H1 (cell line): ENCODE results near the gene WBP1L. TPM values are rescaled to one million over a fixed set of nuclear protein-coding genes. Genes with fewer than 3 reads are reported as not detected.

Experiments
- CTCF ChIA-PET: fragments of 300-600 bp; sonication (Branson Sonifier 250); formaldehyde crosslinking; loops from one replicate; lab custom pipeline; 2021; ENCODE audit not compliant: partially characterized antibody; lab: Charles Lee
- POLR2A ChIA-PET: fragments of 300-600 bp; sonication (Branson Sonifier 250); formaldehyde crosslinking; loops from one replicate; lab custom pipeline; 2021; ENCODE audit warnings: inconsistent platforms; ENCODE audit not compliant: partially characterized antibody; lab: Charles Lee
- DNase-seq, 2 experiments: peaks; one replicate each; pipeline versions ENCODE4 v3.0.0 to v3.0.0-alpha.2; 2010 to 2022; ENCODE audit warnings: low spot score in 2 of 2, low read depth in 1 of 2, mixed read lengths in 1 of 2
- FAIRE-seq: peaks from 2 replicates; lab custom pipeline; 2011; peaks lifted over from hg19 to GRCh38; lab: Jason Lieb, UNC
- H2AFZ ChIP-seq: 2 replicates; pipeline ENCODE4 v1.8.1; 2012; ENCODE audit warnings: low read length, inconsistent platforms
- H2AK5ac ChIP-seq: 2 replicates; pipeline ENCODE4 v1.6.1; 2013; ENCODE audit warnings: low read depth, low read length
- H2BK120ac ChIP-seq: replicated peaks from 2 replicates; pipeline ENCODE3; 2013; ENCODE audit warnings: low read depth, low read length, inconsistent platforms
- H2BK12ac ChIP-seq: 2 replicates; pipeline ENCODE4 v1.6.1; 2013; ENCODE audit warnings: low read depth, low read length
- H2BK15ac ChIP-seq: 2 replicates; pipeline ENCODE4 v1.6.1; 2013; ENCODE audit warnings: low read length
- H2BK20ac ChIP-seq: 2 replicates; pipeline ENCODE4 v1.6.1; 2013; ENCODE audit warnings: low read length
- H2BK5ac ChIP-seq: 2 replicates; pipeline ENCODE4 v1.6.1; 2013; ENCODE audit warnings: low read depth, low read length
- H3K14ac ChIP-seq: 2 replicates; pipeline ENCODE4 v1.6.1; 2013; ENCODE audit warnings: inconsistent platforms; ENCODE audit not compliant: insufficient read length
- H3K18ac ChIP-seq: 2 replicates; pipeline ENCODE4 v1.6.1; 2013; ENCODE audit warnings: low read length; ENCODE audit errors: extremely low read depth
- H3K23ac ChIP-seq: 2 replicates; pipeline ENCODE4 v1.6.1; 2013; ENCODE audit warnings: inconsistent platforms; ENCODE audit not compliant: insufficient read length
- H3K23me2 ChIP-seq: 2 replicates; pipeline ENCODE4 v1.6.1; 2013; ENCODE audit warnings: low read depth, low read length
- H3K27ac ChIP-seq: 2 replicates; pipeline ENCODE4 v1.6.1; 2011; ENCODE audit warnings: low read depth, low read length, inconsistent platforms
- H3K27me3 ChIP-seq, 4 experiments: replicated peaks in 1 of 4; 1 replicate in 1 of 4; 2 replicates in 3 of 4; pipeline versions ENCODE4 v1.6.1 to v1.8.1; 2011 to 2013; ENCODE audit warnings: low read length in 3 of 4, mild to moderate bottlenecking in 3 of 4, inconsistent platforms in 2 of 4, mixed read lengths in 2 of 4, moderate library complexity in 1 of 4; ENCODE audit not compliant: control insufficient read depth in 3 of 4, insufficient read depth in 3 of 4; ENCODE audit errors: extremely low read depth in 1 of 4
- H3K36me3 ChIP-seq, 4 experiments: 2 replicates each; pipeline versions ENCODE4 v1.6.1 to v1.8.1; 2011 to 2013; ENCODE audit warnings: mild to moderate bottlenecking in 4 of 4, low read length in 3 of 4, moderate library complexity in 2 of 4, control low read depth in 1 of 4, inconsistent platforms in 1 of 4; ENCODE audit not compliant: insufficient read depth in 4 of 4, control insufficient read depth in 2 of 4
- H3K4ac ChIP-seq: replicated peaks from 2 replicates; pipeline ENCODE3; 2013; ENCODE audit warnings: low read length, low read depth, mixed read lengths, inconsistent platforms; ENCODE audit not compliant: insufficient read length
- H3K4me1 ChIP-seq, 4 experiments: replicated peaks in 1 of 4; 1 replicate in 1 of 4; 2 replicates in 3 of 4; pipeline versions ENCODE4 v1.6.1 to v1.8.1; 2011 to 2013; ENCODE audit warnings: low read length in 3 of 4, inconsistent platforms in 2 of 4, mixed read lengths in 1 of 4; ENCODE audit not compliant: insufficient read depth in 4 of 4, control insufficient read depth in 3 of 4
- H3K4me2 ChIP-seq, 2 experiments: 2 replicates each; pipeline versions ENCODE4 v1.6.1 to v1.8.1; 2011 to 2013; ENCODE audit warnings: low read depth in 2 of 2, low read length in 2 of 2, control low read depth in 1 of 2, inconsistent platforms in 1 of 2, mild to moderate bottlenecking in 1 of 2; ENCODE audit not compliant: insufficient read depth in 1 of 2
- H3K4me3 ChIP-seq, 4 experiments: fragments of 200-600, 300-600 bp in 1 of 4; sonication (generic), shearing (Covaris generic), sonication (Bioruptor Twin) in 1 of 4; 2 replicates each; pipeline versions ENCODE4 v1.5.1 to v1.8.1; 2011 to 2016; ENCODE audit warnings: low read length in 4 of 4, low read depth in 3 of 4, control low read depth in 2 of 4, inconsistent platforms in 2 of 4, mild to moderate bottlenecking in 2 of 4, mixed read lengths in 1 of 4, moderate library complexity in 1 of 4; ENCODE audit not compliant: insufficient read depth in 2 of 4; ENCODE audit errors: extremely low read depth in 1 of 4
- H3K56ac ChIP-seq: replicated peaks from 2 replicates; pipeline ENCODE3; 2013; ENCODE audit warnings: low read depth, mild to moderate bottlenecking, mixed read lengths, low read length, inconsistent platforms; ENCODE audit not compliant: insufficient read length
- H3K79me1 ChIP-seq: 2 replicates; pipeline ENCODE4 v1.6.1; 2013; ENCODE audit warnings: low read depth, low read length, control low read depth
- H3K79me2 ChIP-seq, 2 experiments: 2 replicates each; pipeline versions ENCODE4 v1.6.1 to v1.8.1; 2012 to 2013; ENCODE audit warnings: low read length in 2 of 2, mild to moderate bottlenecking in 2 of 2, inconsistent platforms in 1 of 2; ENCODE audit not compliant: insufficient read depth in 2 of 2, control insufficient read depth in 1 of 2
- H3K9ac ChIP-seq, 4 experiments: replicated peaks in 1 of 4; 1 replicate in 1 of 4; 2 replicates in 3 of 4; pipeline versions ENCODE4 v1.6.1 to v1.8.1; 2011 to 2013; ENCODE audit warnings: low read depth in 3 of 4, low read length in 3 of 4, control low read depth in 2 of 4, mild to moderate bottlenecking in 2 of 4, moderate library complexity in 2 of 4, inconsistent platforms in 1 of 4; ENCODE audit errors: extremely low read depth in 1 of 4
- H3K9me3 ChIP-seq, 2 experiments: 2 replicates each; pipeline versions ENCODE4 v1.6.1 to v1.8.1; 2012 to 2013; ENCODE audit warnings: mild to moderate bottlenecking in 2 of 2, moderate library complexity in 2 of 2, control low read depth in 1 of 2, inconsistent platforms in 1 of 2, low read depth in 1 of 2, low read length in 1 of 2, mixed read lengths in 1 of 2; ENCODE audit not compliant: insufficient read depth in 2 of 2
- H4K20me1 ChIP-seq, 2 experiments: replicated peaks in 1 of 2; 2 replicates each; pipeline versions ENCODE3 to v1.8.1; 2011 to 2013; ENCODE audit warnings: inconsistent platforms in 2 of 2, low read length in 2 of 2, mild to moderate bottlenecking in 1 of 2; ENCODE audit not compliant: insufficient read depth in 2 of 2, control insufficient read depth in 1 of 2
- H4K5ac ChIP-seq: 2 replicates; pipeline ENCODE4 v1.6.1; 2013; ENCODE audit warnings: low read length, low read depth, mixed read lengths, inconsistent platforms; ENCODE audit not compliant: insufficient read length
- H4K8ac ChIP-seq: 2 replicates; pipeline ENCODE4 v1.8.0; 2013; ENCODE audit warnings: mild to moderate bottlenecking, moderate library complexity, low read length, inconsistent platforms; ENCODE audit not compliant: insufficient read depth; ENCODE audit errors: extremely low read depth
- H4K91ac ChIP-seq: replicated peaks from 2 replicates; pipeline ENCODE3; 2013; ENCODE audit warnings: low read length, mixed read lengths, inconsistent platforms; ENCODE audit not compliant: insufficient read length
- BACH1 ChIP-seq: IDR thresholded peaks from 2 replicates; pipeline ENCODE4 v1.6.1; 2012; ENCODE audit warnings: low read length, improper control_type of control experiment
- CBX8 ChIP-seq: fragments of 300-800, 300-1000 bp; sonication (generic); IDR thresholded peaks from 2 replicates; pipeline ENCODE4 v1.7.1; 2016; ENCODE audit warnings: low read depth, low read length, borderline replicate concordance
- GABPA ChIP-seq: IDR thresholded peaks from 2 replicates; pipeline ENCODE4 v1.6.1; 2011; ENCODE audit warnings: mild to moderate bottlenecking, low read length, moderate library complexity, borderline replicate concordance; ENCODE audit not compliant: insufficient read depth
- HDAC2 ChIP-seq, 2 experiments: fragments of 300-600 bp in 1 of 2; sonication (generic) in 1 of 2; IDR thresholded peaks; 2 replicates each; pipeline ENCODE4 v1.6.1; 2011 to 2012; ENCODE audit warnings: low read depth in 2 of 2, low read length in 2 of 2, mild to moderate bottlenecking in 2 of 2, moderate library complexity in 2 of 2, borderline replicate concordance in 1 of 2, inconsistent platforms in 1 of 2
- HDAC6 ChIP-seq: IDR thresholded peaks from one replicate; pipeline ENCODE4 v1.7.1; 2012; ENCODE audit warnings: low read depth, mild to moderate bottlenecking, inconsistent platforms, low read length, moderate library complexity
- MAFK ChIP-seq: IDR thresholded peaks from 2 replicates; pipeline ENCODE4 v1.6.1; 2012; ENCODE audit warnings: low read depth, mild to moderate bottlenecking, improper control_type of control experiment, low read length
- RNF2 ChIP-seq: fragments of 200-900, 300-1000 bp; sonication (generic); IDR thresholded peaks from 2 replicates; pipeline ENCODE4 v1.7.1; 2016; ENCODE audit warnings: borderline replicate concordance, low read depth, mild to moderate bottlenecking, antibody characterized with exemption, low read length; ENCODE audit not compliant: poor library complexity, severe bottlenecking; ENCODE audit errors: missing control alignments
- SIX5 ChIP-seq: IDR thresholded peaks from 2 replicates; pipeline ENCODE4 v1.6.1; 2011; ENCODE audit warnings: mild to moderate bottlenecking, low read depth, low read length
- YY1 ChIP-seq: IDR thresholded peaks from 2 replicates; pipeline ENCODE4 v1.6.1; 2011; ENCODE audit warnings: low read depth, mild to moderate bottlenecking, low read length
- WGBS, 2 experiments: shearing (Covaris generic) in 1 of 2; methylation state at CpG; one replicate each; pipeline versions ENCODE4 v1.1.6 to v1.1.7; 2013 to 2015; ENCODE audit warnings: low lambda C conversion rate in 2 of 2, mixed read lengths in 2 of 2, inconsistent platforms in 1 of 2, low coverage in 1 of 2, missing lambda C conversion rate in 1 of 2; ENCODE audit not compliant: insufficient replicate concordance in 2 of 2, insufficient coverage in 1 of 2, insufficient read length in 1 of 2; ENCODE audit errors: extremely low coverage in 1 of 2, missing lambda C conversion rate in 1 of 2; 5-methylcytosine and 5-hydroxymethylcytosine counted together
- polyA plus RNA-seq, 7 experiments: library from polyadenylated mRNA; depleted of rRNA in 3 of 7; stranded (reverse) in 5 of 7; unstranded in 2 of 7; fragments of >200 nt in 5 of 7; fragments of 200-250 nt in 2 of 7; gene quantifications; 1 replicate in 5 of 7; 2 replicates in 1 of 7; 4 replicates in 1 of 7; pipeline versions ENCODE4 v1.2.1 to v1.2.3, GENCODE V29; 2011 to 2013; ENCODE audit warnings: missing spikeins in 2 of 7, mixed read lengths in 2 of 7
- total RNA-seq: library from RNA; stranded (reverse); fragmentation: NEBNext Ultra II Directional; extraction: Animal tissue kit (Norgen Biotek cat#: 25700); gene quantifications from 2 replicates; pipeline ENCODE4 v1.2.1, GENCODE V29; 2021
- TF ChIP-seq, protein P1 (sequence below): IDR thresholded peaks from 2 replicates; pipeline ENCODE4 v1.6.1; 2012; ENCODE audit warnings: inconsistent platforms

WBP1L gene
- total and polyA plus RNA-seq, 2 of the 8 experiments (the other 6 are each of a cell fraction or from before 2014, with no cell fraction given), result 26.6 to 29.9 TPM

DNA sequence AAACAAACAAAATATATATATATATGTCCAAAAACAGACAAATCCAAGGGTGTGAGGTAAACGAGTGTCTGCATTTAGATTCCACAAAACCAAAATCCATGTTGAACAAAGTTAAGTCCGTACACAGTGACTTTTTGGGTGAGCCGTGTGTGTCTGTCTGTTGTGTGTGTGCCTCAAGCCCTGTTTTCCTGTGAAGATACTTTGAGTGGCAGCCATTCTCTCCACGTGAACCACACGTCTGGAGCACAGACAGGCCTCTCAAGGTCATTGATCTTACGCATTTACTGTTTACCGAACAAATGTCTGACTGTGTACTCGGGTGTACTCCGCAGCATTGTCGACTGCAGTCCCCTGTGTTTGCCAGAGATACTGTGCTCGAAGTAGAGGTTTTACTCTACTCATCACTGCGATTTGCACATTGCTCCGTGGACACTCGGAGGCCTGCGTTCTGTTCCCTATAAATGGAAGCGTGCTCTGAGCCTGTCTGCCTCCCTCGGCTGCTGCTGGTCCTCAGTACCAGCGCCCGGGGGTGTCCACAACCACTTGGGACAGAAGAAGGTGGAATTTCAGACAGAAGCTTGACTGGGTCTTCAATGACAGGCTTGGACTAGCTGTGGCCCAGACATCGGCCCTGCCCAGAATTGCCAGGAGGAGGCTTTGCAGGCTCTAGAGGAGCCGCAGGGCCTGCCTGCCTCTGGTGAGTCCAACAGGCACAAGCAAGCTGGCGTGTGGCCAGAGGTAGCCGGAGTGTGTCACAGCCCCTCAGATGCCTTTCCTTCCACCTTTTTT lies 71.3 kb downstream of the WBP1L start:
- no peak overlapping the region for H3K23ac ChIP-seq
- no peak overlapping the region for H2AK5ac ChIP-seq
- H3K4me3 ChIP-seq, result no peak overlapping the region
- H3K4ac ChIP-seq, result no peak overlapping the region
- no peak overlapping the region for H3K4me2 ChIP-seq
- peaks cover 0 to 7% (median 2%) of the 10 kb centered on the region in 4 experiments; a peak in 2 of 8 replicates for H3K36me3 ChIP-seq
- H4K20me1 ChIP-seq, result no peaks in the 10 kb centered on the region
- no peaks in the 10 kb centered on the region for H3K27me3 ChIP-seq
- H3K27ac ChIP-seq, result no peak overlapping the region
- no peak overlapping the region; the same call in 1 of the 2 replicates for H3K18ac ChIP-seq
- no peak overlapping the region for H3K56ac ChIP-seq
- H2BK20ac ChIP-seq, result no peak overlapping the region
- WGBS, 2 experiments, result 92% methylated on average over 23 of the region's 23 CpGs; no CpG with 5 or more reads in 1 of the 2 experiments
- H3K79me1 ChIP-seq, result no peaks in the 10 kb centered on the region
- no peaks in the 10 kb centered on the region for H3K9me3 ChIP-seq
- CTCF ChIA-PET, result interaction anchor here (0.6 to 2.4 kb wide), 5 partner anchors 14 to 280 kb away, joined by 3 to 8 read pairs (median 3); partner anchors contain the start of gene CYP17A1
- DNase-seq (no peak), FAIRE-seq (no peak)
- H2BK120ac ChIP-seq, result no peak overlapping the region
- no peak overlapping the region for H2AFZ ChIP-seq
- H2BK12ac ChIP-seq, result peak overlapping the region; percentile 68; the same call in 1 of the 2 replicates
- H3K79me2 ChIP-seq, result no peaks in the 10 kb centered on the region
- H2BK15ac ChIP-seq, result 0 out of 2 replicates have a peak overlapping the region, but pooled peaks have one; percentile 31
- no peak overlapping the region for H4K91ac ChIP-seq
- no peak overlapping the region for H3K14ac ChIP-seq
- POLR2A ChIA-PET, result interaction anchor here (0.6 to 1.2 kb wide), 2 partner anchors 12 to 84 kb away, joined by 3 to 5 read pairs; no protein-coding TSS in a partner anchor
- H3K9ac ChIP-seq, result no peak overlapping the region
- no peaks in the 10 kb centered on the region for H3K23me2 ChIP-seq
- peaks cover 0 to 7% (median 2%) of the 10 kb centered on the region in 4 experiments; a peak in 4 of 7 replicates for H3K4me1 ChIP-seq
- H2BK5ac ChIP-seq, result no peak overlapping the region
- H4K5ac ChIP-seq, result no peak overlapping the region
- no peak overlapping the region for H4K8ac ChIP-seq
- TF ChIP-seq HDAC6, result no peak
- TF ChIP-seq HDAC2 (IDR thresholded peaks at IDR 0.05; ENCODE audit: borderline replicate concordance in 1 of 2, low read depth in 2 of 2, low read length in 2 of 2), result no peak
- TF ChIP-seq, protein P1, sequence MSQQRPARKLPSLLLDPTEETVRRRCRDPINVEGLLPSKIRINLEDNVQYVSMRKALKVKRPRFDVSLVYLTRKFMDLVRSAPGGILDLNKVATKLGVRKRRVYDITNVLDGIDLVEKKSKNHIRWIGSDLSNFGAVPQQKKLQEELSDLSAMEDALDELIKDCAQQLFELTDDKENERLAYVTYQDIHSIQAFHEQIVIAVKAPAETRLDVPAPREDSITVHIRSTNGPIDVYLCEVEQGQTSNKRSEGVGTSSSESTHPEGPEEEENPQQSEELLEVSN, result no peak
- no peak for TF ChIP-seq RNF2
- TF ChIP-seq YY1, result no peak
- TF ChIP-seq MAFK, result no peak
- no peak for TF ChIP-seq GABPA
- no peak for TF ChIP-seq SIX5
- TF ChIP-seq BACH1, result no peak
- no peak for TF ChIP-seq CBX8
